ENCODE data around the gene CCDC66.

The CCDC66 gene

DNA sequence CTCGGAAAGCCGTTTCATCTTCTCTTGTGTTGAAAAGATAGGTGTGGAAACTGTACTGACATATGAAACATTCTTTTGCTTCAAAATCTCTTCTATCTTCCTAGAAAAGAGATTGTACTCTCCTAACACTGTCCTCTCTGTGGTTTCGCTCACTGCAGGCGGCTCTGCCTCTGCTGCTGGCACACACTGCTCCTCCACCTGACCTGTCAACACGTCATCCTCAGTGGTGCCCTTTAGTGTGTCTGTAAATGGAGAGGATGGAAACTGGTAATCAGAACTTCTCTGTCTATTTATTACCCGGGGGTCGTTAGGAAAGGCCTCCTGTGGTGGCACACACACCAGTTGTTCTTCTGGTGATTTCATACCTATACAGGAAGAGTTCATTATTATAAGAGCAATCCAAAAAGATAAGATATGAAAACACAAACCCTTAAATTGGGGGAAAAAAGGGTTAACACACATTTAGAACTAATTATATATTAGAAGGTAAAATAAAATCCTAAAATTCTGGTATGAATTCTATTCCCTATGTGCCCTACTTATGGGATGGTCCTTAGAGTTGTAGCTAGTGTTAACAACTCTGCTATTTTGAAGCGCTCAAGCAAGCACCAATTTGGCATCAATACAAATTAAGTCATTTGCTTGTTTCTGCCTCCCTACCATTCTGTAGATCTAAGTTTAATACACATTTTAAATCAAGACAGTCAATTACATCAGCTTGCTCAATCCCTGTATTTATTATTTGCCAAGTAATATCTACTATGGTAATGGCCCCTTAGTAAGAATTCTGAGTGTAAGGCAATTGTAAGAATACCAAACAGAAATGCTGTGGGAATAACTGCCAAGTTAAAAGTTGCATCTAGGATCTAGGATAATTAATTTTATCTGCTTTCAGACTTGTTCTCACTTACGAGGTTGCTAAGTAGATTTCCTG lies 76.9 kb downstream of the CCDC66 start:
- TF ChIP-seq CTCF (IDR thresholded peaks at IDR 0.05; ENCODE audit: insufficient read depth, missing control alignments) = no peak
- no peak for DNase-seq (ENCODE audit: insufficient read length, low spot score)
- no peak for FAIRE-seq

- no peak for TF ChIP-seq CTCF (IDR thresholded peaks at IDR 0.05; ENCODE audit: insufficient read depth, missing control alignments)
- DNase-seq (ENCODE audit: insufficient read length, low spot score) = no peak
- no peak for FAIRE-seq
Measured at GRCh38 chr3:56645407-56645806, 88.4 kb downstream of the CCDC66 start.

- no peak for DNase-seq (ENCODE audit: insufficient read length, low spot score)
- FAIRE-seq = no peak
- no peak for TF ChIP-seq CTCF (IDR thresholded peaks at IDR 0.05; ENCODE audit: insufficient read depth, missing control alignments)
Measured at GRCh38 chr3:56654460-56654859, 97.5 kb downstream of the CCDC66 start.

- no peak for TF ChIP-seq CTCF (IDR thresholded peaks at IDR 0.05; ENCODE audit: insufficient read depth, missing control alignments)
- no peak for DNase-seq (ENCODE audit: insufficient read length, low spot score)
- no peak for FAIRE-seq
Measured at GRCh38 chr3:56655709-56656108, 98.7 kb downstream of the CCDC66 start.

- no peak for TF ChIP-seq CTCF (IDR thresholded peaks at IDR 0.05; ENCODE audit: insufficient read depth, missing control alignments)
- DNase-seq (ENCODE audit: insufficient read length, low spot score) = no peak
- no peak for FAIRE-seq
Measured at GRCh38 chr3:56664823-56665222, 107.8 kb downstream of the CCDC66 start.

GRCh38 chr3:56667973-56668579 lies 111.1 kb downstream of the CCDC66 start:
- TF ChIP-seq CTCF (IDR thresholded peaks at IDR 0.05; ENCODE audit: insufficient read depth, missing control alignments) = no peak
- DNase-seq (ENCODE audit: insufficient read length, low spot score) = no peak
- FAIRE-seq = no peak

All from D721Med (cell line).